Measurements from ENCODE around the gene DMRTA1. TPM values are rescaled to one million over a fixed set of nuclear protein-coding genes. Genes with fewer than 3 reads are reported as not detected.
A peak's percentile ranks its signal among the peaks of the same experiment; 100 is the strongest.

The DMRTA1 gene
- total RNA-seq = not detected in 2 replicates

DNA sequence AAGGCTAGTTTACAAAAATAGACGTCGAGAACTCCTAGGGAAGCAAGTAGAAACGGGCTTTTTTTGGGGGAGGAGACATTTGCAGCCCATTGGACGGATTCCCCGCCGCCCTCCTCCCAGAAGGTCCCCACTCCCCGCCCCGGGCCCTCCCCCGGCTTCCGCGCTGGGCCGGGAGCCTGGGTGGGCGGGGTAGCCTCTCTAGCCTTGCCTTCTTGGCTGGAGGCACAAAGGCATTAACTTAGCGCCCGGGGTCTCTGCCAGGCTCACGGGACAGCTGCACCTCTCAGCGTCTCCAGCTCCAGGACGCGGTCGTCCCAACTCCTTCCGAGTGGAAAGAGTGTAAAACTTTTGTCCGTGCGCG lies at the start of gene DMRTA1:
Gene DMRTA1 (plus strand): TSS at position 236 of the 361 bp plus-strand sequence. CDS start 242 bp downstream, outside the sequence.
- intact Hi-C loops (cut with micrococcal nuclease) = loop anchor here (10.0 kb wide), 1 partner anchor 62 kb away; no protein-coding TSS in a partner anchor
- POLR2A ChIA-PET = no interaction called here
- Mint-ChIP-seq H3K27ac (no peak within 1 kb of the TSS), H3K9me3 (peaks cover 1% of the 10 kb centered on the region), H3K27me3 (peaks cover 38% of the 10 kb centered on the region), H3K36me3 (ENCODE audit: low read depth) (no peaks in the 10 kb centered on the region), H3K4me1 (peaks cover 11% of the 10 kb centered on the region), H3K4me3 (peak within 1 kb of the TSS; percentile 60)
- ATAC-seq (ENCODE audit: low read depth) (peak; percentile 28), DNase-seq (no peak)
- no peak for TF ChIP-seq CTCF (IDR thresholded peaks at IDR 0.05)
- CTCF ChIA-PET = no interaction called here

DNA sequence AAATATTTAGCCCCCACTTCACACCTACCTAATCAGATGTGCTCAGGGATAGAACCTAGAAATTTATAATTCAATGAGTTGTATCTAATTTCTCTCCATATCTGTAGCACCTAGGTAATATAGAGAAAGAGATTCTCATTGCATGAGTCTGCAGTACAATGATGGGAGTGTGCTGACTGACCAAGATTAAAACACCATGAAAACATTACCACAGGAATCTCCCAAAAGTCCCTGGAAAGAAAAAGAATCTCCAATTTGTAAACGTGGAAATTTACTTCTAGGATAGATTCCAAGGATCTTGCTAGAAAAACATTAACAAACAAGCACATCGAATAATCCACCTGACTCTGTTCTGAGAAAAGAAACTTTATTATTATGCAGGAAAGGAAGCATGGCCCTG lies 45.0 kb upstream of the DMRTA1 start:
- ATAC-seq (ENCODE audit: low read depth) (no peak), DNase-seq (no peak)
- H3K27ac Mint-ChIP-seq = no peak overlapping the region
- no peaks in the 10 kb centered on the region for H3K4me1 Mint-ChIP-seq
- H3K27me3 Mint-ChIP-seq = no peaks in the 10 kb centered on the region
- H3K36me3 Mint-ChIP-seq (ENCODE audit: low read depth) = no peaks in the 10 kb centered on the region
- H3K9me3 Mint-ChIP-seq = peaks cover under 1% of the 10 kb centered on the region
- intact Hi-C loops (cut with micrococcal nuclease) = no loop called here
- no peak overlapping the region for H3K4me3 Mint-ChIP-seq
- ChIA-PET CTCF (no interaction called here), POLR2A (no interaction called here)
- TF ChIP-seq CTCF (IDR thresholded peaks at IDR 0.05) = no peak

DNA sequence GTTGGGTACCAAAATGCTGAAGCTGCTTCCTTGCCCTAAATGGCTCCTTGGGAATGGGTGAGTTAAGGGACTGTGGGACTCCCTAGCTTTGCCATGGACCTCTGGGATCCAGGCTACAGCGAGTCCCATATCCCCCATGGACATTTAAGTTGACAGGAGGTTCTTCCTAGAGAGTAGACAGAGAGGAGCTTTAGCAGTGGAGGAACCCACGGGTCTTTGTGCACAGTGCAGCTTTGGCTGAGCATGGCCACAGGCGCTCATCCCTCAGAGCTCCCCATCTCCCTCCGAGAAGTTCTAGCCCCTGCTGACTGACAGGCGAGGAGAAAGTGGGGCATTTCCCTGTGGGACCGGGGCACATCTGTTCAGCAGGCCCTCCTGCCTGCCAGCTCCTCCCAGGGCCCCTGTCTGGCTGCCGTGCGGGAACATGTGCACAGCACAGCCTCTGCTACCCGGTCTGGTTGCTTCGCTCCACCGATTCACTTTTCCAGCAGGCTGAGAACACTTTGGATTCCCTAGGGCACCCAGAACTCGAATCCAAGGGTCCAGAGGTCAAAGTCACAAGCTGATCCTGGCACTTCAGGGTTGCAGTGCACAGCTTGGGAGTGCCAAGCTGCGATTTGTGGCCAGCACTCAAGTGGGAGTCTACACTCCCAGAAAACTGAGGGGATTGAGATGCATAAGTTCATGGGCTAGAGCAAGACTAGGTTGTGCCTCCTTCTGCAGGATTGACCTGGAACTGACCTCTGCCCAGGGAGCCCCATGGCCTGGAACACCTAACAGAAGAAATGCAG lies 40.6 kb upstream of the DMRTA1 start:
- ChIA-PET POLR2A (no interaction called here), CTCF (no interaction called here)
- no peaks in the 10 kb centered on the region for H3K9me3 Mint-ChIP-seq
- H3K27me3 Mint-ChIP-seq = peaks cover 4% of the 10 kb centered on the region
- H3K4me3 Mint-ChIP-seq = no peak overlapping the region
- H3K36me3 Mint-ChIP-seq (ENCODE audit: low read depth) = no peaks in the 10 kb centered on the region
- no peak overlapping the region for H3K27ac Mint-ChIP-seq
- intact Hi-C loops (cut with micrococcal nuclease) = no loop called here
- TF ChIP-seq CTCF (IDR thresholded peaks at IDR 0.05) = no peak
- H3K4me1 Mint-ChIP-seq = no peaks in the 10 kb centered on the region
- DNase-seq (no peak), ATAC-seq (ENCODE audit: low read depth) (no peak)

- TF ChIP-seq CTCF (IDR thresholded peaks at IDR 0.05) = no peak
- Mint-ChIP-seq H3K4me3 (no peak overlapping the region), H3K27ac (no peak overlapping the region), H3K9me3 (peaks cover 6% of the 10 kb centered on the region), H3K36me3 (ENCODE audit: low read depth) (no peaks in the 10 kb centered on the region), H3K27me3 (peaks cover 1% of the 10 kb centered on the region), H3K4me1 (no peaks in the 10 kb centered on the region)
- ChIA-PET POLR2A (no interaction called here), CTCF (no interaction called here)
- no peak for DNase-seq
- intact Hi-C loops (cut with micrococcal nuclease) = no loop called here
- ATAC-seq (ENCODE audit: low read depth) = no peak
These were observed 32.7 kb upstream of the DMRTA1 start for GRCh38 chr9:22413884-22414283.

- no peaks in the 10 kb centered on the region for H3K36me3 Mint-ChIP-seq (ENCODE audit: low read depth)
- no peak for ATAC-seq (ENCODE audit: low read depth)
- no peak for TF ChIP-seq CTCF (IDR thresholded peaks at IDR 0.05)
- no peak overlapping the region for H3K4me3 Mint-ChIP-seq
- no peaks in the 10 kb centered on the region for H3K27me3 Mint-ChIP-seq
- no peak for DNase-seq
- ChIA-PET CTCF (interaction anchor here (0.7 kb wide), 1 partner anchor 470 kb away, joined by 3 read pairs; no protein-coding TSS in a partner anchor), POLR2A (no interaction called here)
- H3K27ac Mint-ChIP-seq = no peak overlapping the region
- peaks cover 6% of the 10 kb centered on the region for H3K9me3 Mint-ChIP-seq
- H3K4me1 Mint-ChIP-seq = no peaks in the 10 kb centered on the region
- intact Hi-C loops (cut with micrococcal nuclease) = no loop called here
These were observed 30.5 kb upstream of the DMRTA1 start for GRCh38 chr9:22415941-22416691.

All from activated B cell treated with CpG ODN at 0.5 μM for 24 hours (primary cell).